ENCODE data around the gene CHID1.

The CHID1 gene

DNA sequence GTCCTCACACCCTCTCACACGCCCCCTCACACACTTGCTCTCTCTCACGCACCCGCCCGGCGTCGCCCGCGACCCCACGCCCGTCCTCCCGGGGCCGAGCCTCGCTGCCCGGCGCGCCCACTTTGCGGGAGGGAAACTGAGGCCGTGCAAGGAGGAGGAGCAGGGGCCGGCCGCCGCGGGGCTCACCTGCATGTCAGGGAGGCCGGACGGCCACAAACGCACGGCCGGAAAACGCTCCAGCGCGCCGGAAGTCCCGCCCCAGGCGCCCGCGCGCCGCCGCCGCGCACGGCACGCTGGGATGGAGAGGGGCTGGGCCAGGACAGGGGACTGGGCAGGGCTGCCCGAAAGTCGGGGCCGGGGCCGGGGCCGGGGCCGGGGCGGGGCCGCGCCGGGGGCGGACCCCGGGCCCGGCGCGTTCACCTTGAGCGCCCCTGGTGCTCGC is at the start of gene CHID1:
CHID1 (minus strand) TSS at position 222 of the 442 bp plus-strand sequence. CDS start 5,994 bp downstream, outside the sequence.
- DNase-seq = peak; percentile 64 to 74

DNA sequence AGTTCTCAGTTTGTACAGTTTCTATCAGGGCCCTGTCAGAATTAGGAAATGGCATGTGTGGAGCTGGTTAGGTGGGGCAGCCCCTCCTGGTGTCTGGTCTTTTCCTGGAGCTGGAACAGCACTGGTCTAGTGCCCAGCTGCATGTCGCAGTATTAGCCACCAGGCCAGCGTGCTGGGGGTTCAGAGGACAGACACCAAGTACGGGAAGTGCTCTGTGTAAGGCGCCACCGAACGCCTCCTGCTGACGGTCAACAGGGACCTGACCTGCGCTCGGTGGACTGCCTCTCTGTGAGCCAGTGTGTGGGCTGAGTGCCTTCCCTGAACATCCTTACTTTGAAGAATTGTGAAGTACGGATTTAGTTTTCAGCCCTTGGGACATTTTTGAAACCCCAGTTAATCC is 49.0 kb upstream of the CHID1 start:
- DNase-seq = no peak

DNA sequence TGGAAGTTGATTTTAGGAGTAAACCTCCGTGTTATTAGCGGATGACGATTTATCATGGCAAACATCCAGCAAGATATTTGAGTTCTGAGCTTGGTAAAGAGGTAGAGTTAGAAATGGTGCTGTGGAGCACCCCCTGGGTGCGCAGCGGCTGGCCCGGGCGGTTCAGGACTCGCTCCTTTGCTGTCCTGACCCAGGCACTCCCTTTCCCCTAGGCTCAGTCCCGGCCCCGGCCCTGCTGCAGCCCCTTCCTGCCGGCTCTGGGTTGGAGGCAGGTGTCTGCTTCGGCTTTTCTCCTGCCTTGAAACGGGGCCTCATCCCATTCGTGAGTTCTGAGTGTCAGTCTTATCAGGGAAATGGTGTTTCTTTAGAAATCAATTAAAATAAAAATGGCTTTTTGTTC is 48.4 kb upstream of the CHID1 start:
- no peak for DNase-seq

DNA sequence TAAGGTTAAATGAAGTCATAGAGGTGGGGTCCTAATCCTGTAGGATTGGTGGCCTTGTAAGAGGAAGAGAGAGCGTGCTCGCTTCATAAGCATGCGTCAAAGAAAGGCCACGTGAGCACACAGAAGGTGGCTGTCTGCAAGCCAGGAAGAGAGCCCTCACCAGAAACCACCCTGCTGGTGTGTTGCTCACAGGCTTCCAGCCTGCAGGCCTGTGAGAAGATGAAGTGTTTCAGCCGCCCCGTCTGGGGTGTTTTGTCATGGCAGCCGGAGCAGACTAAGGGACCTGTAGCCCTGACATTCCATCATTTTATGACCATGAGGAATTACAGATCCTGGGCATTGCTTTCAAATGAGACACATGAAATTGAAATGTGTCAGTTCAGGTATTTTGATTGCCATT is 47.5 kb upstream of the CHID1 start:
- DNase-seq = no peak

DNA sequence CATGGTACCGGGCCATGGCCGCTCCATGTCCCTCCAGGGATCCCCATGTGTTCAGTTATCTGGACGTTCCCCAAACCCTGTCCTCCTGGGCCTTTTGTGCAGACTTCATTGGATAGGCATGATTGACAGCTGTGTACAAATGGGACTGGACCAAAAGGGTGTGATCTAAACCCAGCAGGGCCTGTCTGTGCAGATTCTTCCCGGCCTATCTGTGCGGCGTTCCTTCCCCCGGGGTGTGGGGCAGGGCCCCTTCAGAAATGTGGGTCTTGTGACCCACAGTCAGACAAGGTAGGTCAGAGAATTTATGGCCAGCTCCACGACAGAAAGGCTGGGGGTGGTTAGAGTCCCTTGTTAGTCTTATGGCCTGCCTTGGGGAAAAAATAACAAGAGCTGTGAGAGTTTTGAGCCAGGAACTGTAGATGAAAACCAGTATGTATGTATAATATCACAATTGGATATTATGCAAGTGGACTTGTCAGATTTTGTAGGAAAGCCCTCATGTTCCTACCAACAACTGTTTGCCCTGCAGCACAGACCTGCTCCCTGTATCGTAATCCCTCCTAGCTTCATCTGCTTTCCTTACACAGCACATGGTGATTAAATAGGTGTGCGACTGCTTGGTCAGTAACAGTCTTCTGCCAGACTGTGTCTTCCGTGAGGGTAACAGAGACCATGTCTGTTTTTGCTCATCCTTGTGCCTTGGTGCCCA is 46.8 kb upstream of the CHID1 start:
- DNase-seq = no peak

DNA sequence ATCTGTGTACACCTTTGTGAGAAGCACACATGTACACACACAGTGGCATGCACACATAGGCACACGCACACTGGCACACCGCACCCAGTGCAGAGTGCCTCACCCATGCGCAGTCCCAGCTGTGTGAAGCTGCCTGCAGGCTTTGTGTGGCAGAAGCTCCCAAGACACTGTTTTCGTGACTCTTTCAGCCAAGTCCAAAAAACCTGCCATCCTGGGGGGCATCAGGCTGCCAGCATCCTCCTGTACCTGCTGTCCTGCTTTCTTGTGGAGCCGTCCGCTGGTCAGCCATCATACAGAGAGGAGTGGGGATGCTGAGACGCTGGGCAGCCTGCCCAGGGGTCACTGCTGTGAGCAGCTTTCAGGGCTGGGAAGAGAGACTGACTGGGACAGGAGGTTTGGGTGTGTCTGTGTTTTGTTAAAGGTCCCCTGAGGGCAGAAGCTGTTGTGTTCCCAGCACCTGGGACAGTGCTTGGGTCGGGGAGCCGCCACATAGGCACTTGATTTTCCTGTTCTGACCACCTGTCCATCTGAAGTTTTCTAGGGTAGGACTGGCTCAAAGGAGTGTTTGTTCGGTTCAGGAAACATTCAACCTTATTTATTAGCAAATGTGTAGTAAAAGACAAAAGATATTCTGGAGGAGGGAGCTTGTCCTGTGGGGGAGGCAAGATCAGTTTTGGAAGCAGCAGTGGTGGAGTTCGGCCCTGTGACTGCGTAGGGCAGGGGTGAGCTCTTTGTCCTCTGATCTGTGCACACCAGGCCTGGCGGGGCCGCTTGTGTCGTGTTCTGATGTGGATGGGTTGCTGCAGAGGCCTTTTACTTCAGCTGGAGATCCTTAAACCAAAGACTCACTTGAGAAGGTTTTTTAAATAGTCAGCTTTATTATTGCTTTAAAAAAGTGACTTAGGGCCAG is 44.8 kb upstream of the CHID1 start:
- no peak for DNase-seq

DNA sequence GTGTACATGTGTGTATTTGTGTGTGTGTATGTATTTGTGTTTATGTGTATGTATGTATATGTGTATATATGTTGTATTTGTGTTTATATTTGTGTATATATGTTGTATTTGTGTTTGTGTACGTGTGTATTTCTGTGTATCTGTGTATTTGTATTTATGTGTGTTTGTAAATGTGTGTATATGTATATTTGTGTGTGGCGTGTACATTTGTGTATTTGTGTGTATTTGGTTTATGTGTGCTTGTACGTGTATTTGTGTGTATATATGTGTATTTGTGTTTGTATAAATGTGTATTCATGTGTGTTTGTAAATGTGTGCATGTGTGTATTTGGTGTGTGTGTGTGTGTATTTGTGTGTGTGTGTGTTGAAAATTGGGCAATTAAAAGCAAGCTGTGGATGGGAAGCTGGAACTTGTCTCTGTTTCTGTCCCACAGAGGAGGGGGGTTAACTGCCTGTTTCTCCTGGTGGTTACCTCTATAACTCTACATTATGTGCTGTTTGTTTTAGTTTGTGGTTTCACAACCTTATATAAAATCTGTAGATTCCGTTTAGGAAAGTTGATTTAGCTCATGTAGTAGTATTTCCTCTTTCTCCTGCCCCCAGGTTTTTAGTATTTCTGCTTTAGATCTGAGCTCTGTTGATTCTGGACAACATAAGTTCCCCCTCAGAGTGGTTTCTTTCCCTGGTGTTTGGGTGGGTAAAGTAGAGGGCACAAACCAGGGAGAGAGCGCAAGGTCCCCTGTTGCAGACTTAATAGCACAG is 44.0 kb upstream of the CHID1 start:
- no peak for DNase-seq

DNA sequence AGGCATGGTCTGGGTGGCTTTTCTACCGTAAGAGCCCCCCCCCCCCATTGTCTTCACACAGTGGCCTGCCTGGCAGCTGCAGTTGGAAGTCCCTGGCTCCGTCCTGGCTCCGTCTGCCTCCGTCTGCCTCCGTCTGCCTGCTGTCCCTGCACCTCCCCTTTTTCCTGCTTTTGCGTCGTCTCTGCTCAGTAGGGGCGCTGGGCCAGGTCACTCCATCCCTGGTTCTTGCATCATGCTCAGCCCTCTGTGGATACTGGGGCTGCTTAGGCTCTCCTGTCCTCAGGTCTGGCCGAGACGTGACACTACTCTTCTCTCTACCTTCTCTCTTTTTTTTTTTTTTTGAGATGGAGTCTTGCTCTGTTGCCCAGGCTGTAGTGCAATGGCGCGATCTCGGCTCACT is 42.9 kb upstream of the CHID1 start:
- DNase-seq = no peak

DNA sequence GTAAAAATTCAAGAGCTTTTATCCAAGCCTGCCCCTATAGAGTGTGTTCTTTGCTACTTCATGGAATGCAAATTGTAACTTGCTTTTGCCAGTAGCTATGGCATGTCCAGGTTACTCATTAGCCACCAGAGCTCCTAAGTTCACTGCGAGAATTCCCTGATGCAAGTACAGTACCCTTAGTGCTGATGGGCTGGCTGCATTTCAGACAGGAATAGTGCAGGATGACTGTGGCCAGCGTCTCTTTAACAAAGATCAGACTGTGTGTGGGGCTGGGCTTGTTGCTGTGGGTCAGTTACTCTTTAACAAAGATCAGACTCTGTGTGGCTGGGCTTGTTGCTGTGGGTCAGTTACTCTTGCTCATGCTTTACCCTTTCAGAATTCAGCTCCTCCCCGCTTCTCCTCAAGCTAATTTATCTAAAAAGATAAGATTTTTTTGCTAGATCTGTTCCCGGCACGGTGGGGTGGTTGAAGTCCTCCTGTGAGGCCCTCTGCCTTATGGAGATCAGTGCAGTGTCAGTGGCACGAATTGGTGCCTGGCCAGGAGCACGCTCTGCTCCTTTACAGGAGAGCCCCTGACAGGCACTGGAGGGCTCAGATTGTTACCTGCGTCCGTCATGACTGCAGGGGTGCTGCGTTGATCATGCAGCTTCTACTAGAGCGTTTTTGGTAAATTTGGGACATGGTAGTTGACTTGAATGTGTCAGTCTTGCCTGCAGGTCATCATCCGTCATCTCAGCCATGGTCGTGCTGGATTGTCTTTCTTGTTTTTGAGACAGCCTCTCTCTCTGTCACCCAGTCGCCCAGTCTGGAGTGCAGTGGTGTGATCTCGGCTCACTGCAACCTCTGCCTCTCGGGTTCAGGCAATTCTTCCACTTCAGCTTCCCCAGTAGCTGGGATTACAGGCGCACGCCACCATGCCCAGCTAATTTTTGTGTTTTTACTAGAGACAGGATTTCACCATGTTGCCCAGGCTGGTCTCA is 42.1 kb upstream of the CHID1 start:
- no peak for DNase-seq

DNA sequence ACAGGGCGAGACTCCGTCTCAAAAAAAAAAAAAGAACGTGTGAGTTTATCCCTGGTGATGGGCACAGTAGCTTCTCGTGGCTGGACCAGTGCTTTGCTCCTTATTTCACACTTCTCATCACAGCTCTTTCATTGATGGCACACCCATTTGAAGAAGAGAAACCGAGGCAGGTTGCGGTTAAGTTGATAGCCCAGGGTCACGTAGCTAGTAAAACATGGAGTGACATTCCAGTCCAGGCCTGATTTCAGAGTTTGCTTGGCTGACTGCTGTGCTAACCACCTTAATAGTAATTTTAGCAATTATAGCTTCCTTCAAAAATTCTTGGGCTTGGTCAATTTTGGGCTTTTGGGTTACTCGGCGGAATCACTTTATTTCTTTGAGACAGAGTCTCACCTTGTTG is 40.9 kb upstream of the CHID1 start:
- DNase-seq = no peak

DNA sequence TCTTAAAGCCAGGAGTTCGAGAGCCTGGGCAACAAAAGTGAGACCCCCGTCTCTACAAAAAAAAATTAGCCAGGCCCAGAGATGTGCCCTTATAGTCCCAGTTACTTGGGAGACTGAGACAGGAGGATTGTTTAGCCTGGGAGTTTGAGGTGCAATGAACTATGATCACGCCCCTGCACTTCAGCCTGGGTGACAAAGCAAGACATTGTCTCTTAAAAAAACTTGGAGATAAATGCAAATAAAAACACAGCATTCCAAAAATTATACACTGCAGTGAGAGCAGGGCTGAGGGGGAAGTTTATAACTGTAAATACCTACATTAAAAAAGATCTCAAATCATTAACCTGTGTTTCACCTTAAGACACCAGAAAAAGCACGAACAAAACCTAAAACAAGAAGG is 37.1 kb upstream of the CHID1 start:
- DNase-seq = no peak

DNA sequence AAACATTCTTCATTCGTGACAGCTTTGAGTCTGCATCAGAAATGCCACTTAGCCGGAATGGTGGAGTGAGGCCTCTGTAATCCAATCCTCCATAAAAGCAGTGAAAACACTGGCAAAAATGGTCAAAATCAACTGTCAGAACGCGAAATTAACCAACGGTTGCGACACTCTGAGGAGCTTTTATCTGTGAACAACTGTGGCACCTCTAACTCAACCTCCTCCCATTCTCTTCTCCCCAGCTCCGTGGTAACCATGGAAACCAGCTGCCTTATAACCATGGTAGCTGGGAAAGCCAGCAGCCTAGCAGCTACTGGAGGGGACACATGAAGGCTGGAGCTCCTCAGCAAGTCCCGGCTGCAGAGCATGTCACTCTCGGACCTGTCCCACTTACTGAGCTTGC is 35.4 kb upstream of the CHID1 start:
- no peak for DNase-seq

DNA sequence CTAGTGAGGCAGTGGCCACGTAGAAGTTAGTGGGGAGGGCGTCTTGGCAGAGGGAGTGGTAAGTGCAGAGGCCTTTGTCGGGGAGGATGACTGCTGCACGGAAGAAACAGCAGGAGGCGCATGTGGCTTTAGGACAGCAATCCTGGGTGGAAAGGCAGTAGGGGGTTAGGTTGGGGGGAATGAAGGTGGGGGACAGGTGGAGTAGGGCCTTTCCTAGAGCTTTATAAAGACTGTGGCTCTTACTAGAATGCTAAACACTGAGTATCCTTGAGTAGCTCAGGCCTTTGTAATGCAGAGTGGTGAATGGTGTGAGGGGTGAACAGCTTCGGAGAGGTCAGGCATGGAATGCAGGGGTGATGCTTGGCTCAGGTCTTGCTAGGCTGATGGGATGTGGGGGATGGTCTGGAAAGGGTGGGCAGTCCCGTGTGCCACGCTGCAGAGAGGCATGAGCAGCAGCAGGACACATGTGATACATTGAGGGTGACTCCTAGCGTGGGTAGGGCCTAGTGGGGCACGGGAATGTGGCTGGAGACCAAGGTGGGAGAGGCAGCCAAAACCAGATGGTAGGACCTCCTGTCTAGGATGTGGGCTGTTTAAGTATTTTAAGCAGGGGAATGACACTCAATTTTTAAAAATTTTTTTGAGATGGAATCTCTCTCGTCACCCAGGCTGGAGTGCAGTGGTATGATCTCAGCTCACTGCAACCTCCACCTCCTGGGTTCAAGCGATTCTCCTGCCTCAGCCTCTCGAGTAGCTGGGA is 34.3 kb upstream of the CHID1 start:
- no peak for DNase-seq

DNA sequence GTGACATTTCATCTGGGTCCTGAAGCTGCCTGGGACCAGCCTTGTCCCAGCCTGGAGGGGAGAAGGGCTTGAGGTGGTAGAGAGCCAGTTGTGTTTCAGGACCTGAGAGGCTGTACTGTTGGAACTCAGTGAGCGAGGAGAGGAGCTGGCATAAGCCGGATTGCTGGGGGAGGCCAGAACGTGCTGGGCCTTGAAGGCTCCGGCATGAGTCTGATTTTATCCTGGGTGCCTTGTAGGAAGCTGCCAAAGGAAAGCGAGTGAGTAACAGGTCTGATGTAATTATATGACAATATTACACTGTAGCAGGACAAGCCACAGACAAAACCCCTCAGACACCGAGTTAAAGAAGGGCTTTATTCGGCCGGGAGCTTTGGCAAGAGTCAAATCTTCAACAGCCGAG is 32.2 kb upstream of the CHID1 start:
- no peak for DNase-seq

DNA sequence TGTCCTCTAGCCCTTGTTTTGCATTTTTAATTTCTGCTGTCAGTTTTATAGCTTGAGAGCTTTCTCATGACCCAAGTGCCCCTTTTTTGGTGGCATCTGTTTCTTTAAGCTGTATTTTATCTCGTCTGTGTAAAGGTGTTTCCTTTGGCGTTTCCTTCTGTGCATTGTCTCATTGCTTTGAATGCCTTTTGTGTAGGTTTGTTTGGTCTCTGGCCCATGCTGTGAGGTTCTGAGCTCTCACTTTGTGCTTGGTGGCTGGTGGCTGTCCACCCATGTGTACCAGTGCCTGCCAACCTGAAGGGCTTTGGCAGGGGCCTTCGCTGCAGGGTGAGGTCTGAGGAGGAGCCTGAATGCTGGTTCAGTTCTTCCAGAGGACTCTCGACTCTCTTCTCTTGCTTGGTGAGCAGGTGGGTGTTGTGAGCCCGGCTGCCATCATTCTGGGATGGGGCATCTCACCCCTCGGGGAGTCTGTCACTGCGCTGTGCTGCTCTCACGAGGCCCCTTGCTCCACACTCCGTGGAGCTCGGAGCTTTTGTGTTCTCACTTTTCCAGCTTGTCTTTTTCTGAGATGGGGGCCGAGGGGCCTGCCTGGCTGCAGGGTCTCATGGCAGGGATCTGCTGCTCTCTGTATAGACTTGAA is 30.0 kb upstream of the CHID1 start:
- DNase-seq = no peak

DNA sequence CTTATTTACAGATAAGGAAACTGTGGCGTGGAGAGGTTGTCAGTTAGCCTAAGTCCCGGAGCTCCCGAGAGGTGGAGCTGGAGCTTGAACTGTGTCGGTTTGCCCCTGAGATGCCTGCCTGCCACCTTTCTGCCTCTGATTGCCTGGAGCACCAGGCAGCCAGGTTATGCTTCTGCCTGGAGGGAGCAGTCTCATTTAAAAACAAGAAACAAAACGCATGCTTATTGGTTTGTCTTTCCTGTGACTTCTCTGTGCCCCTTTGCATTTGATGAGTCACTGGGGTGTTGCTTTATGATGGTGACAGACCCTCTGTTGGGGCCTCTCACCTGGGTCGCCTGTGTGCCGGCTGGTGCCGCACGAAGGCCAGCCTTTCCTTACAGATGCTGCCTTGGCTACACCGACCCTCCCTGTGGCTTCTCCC is 27.2 kb upstream of the CHID1 start:
- no peak for DNase-seq

DNA sequence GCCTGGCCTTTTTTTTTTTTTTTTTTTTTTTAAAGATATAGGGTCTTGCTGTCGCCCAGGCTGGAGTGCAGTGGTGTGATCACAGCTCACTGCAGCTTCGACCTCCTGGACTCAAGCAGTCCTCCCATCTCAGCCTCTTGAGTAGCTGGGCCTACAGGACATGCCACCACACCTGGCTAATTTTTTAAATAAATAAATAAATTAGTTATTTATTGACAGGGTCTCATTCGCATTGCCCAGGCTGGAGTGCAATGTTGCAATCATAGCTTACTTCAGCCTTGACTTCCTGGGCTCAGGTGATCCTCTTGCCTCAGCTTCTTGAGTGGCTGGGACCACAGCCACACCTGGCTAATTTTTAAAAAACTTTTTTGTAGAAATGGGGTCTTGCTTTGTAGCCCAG is 25.6 kb upstream of the CHID1 start:
- no peak for DNase-seq

DNA sequence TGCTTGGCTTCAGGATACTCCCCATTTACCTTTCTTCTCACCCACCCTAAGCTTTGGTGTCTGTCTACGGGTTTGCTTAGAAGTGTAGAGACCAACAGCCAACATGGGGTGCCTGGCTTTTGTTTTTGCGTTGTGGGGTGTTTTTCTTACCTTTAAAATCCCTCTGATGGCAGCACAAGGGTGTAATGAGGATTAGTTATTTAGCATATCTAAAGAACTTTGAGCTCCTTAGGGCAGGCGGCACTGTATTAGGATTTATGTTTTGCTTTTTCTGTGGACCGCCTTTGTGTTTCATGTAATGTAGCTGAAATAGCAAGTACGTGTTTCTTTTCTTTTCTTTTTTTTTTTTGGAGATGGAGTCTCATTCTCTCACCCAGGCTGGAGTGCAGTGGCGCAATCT is 23.9 kb upstream of the CHID1 start:
- DNase-seq = no peak

DNA sequence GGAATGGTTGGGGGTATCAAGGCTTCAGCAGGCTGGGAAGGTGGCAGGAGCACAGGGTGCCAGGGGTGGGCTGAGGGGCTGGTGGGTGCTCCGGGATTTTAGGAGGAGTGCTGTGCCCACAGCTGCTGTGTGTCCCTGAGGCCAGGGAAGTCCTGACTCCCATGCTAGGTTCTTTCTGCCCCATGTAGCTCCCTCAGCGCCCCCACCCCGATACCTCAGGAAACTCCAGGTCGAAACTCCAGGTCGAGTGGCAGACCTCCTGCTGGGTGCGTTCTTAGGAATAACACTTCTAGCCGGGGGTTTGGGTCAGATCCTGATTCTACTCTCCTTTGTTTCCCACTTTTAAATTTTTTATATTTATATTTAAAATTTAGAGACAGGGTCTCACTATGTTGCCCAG is 23.3 kb upstream of the CHID1 start:
- no peak for DNase-seq

DNA sequence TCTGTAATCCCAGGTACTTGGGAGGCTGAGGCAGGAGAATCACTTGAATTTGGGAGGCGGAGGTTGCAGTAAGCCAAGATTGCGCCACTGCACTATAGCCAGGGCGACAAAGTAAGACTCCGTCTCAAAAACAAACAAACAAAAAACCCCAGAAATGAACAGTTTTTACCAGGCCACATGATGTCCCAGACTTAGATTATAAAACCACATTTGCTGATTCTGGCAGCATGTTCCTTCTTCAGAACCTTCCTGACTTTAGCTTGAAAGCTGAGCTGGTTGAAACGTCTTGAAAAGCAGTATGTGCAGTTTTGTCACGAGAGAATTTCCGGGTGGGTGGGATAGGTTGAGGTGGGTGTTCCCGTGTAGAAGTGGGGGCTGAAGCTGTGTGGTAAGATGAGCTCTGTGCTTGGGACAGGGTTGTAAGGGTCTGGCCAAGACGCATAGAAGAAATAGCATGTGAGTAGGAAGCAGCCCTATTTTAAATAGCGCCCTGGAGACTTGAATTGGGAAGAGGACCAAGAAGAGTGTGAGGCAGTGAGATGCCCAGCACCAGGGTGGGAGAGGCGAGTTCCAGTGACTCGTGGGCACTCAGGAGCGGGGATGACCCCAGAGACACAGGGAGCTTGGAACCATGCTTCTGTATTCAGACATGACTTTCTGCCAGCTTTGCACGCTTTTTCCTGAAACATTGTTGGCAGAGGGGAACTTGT is 22.7 kb upstream of the CHID1 start:
- DNase-seq = no peak
